ENCODE data around the gene CAND2.

CAND2 gene

DNA sequence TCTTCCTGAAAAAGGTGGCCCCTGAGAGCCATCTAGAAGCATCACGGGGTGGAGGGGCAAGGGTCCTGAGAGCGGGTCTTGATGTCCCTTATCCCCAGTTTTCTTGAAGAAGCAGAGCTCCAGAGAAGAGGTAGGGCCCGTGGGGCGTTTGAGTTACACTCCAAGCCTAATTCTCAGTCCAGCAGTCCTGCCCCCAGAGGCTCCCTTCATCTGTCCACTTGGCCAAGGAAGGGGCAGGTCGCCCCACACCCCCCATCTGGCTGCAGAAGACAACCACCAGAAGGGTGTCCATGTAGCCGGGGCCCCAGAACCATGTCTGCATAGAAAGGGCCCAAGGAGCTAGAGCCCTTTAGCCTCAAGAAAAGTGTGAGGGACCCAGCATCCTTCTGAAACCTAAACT is 70.4 kb downstream of the CAND2 start:
- POLR2A ChIA-PET: no interaction called here
- DNase-seq (ENCODE audit: extremely low spot score): no peak
- CTCF ChIA-PET: interaction anchor here (1.1 to 5.6 kb wide), 9 partner anchors 9 to 80 kb away, joined by 4 to 35 read pairs (median 12); partner anchors contain the start of gene RPL32
- TF ChIP-seq, protein P1, sequence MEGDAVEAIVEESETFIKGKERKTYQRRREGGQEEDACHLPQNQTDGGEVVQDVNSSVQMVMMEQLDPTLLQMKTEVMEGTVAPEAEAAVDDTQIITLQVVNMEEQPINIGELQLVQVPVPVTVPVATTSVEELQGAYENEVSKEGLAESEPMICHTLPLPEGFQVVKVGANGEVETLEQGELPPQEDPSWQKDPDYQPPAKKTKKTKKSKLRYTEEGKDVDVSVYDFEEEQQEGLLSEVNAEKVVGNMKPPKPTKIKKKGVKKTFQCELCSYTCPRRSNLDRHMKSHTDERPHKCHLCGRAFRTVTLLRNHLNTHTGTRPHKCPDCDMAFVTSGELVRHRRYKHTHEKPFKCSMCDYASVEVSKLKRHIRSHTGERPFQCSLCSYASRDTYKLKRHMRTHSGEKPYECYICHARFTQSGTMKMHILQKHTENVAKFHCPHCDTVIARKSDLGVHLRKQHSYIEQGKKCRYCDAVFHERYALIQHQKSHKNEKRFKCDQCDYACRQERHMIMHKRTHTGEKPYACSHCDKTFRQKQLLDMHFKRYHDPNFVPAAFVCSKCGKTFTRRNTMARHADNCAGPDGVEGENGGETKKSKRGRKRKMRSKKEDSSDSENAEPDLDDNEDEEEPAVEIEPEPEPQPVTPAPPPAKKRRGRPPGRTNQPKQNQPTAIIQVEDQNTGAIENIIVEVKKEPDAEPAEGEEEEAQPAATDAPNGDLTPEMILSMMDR (IDR thresholded peaks at IDR 0.05; ENCODE audit: control extremely low read depth, extremely low read depth, low read depth, missing control alignments): no peak

DNA sequence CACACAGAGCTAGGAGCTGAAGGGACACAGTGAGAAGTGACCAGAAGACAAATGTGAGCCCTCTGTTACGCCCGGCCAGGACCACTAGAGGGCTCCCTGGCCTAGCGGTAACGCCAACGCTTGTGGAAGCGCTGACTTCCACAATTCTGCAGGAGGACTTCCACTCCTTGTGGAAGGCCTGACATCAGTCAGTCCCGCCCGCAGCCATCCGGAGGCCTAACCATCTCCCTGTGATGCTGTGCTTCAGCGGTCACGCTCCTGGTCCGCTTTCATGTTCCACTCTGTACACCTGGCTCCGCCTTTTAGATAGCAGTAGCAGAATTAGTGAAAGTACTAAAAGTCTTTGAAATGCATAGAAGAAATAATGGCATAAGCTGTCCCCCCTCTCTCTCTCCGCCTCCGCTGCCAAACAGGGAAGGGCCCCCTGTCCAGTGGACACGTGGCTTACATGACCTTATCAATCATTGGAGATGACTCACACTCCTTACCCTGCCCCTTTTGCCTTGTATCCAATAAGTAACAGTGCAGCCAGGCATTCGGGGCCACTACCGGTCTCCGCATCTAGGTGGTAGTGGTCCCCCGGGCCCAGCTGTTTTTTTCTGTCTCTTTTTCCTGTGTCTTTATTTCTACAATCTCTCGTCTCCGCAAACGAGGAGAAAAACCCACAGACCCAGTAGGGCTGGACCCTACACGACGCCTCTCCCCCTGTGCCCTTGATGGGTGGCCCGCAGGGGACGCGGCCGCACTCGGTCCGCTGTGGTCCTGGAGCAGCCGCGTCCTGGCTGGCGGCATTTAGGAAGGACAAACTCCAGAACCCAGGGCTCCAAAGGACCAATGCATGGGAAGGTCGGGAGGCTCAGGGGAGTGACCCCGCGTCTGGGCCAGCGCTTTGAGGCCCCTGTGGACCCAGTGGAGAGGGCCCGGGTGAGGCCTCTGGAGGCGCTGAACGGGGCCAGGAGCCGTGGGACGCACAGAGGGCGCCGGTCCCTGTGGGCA is 71.9 kb downstream of the CAND2 start:
- peak; percentile 79 for DNase-seq (ENCODE audit: extremely low spot score)
- TF ChIP-seq, protein P1 (IDR thresholded peaks at IDR 0.05; ENCODE audit: control extremely low read depth, extremely low read depth, low read depth, missing control alignments): peak; percentile 95
- CTCF ChIA-PET: interaction anchor here (0.7 to 5.6 kb wide), 21 partner anchors 9 to 130 kb away, joined by 3 to 35 read pairs (median 4); partner anchors contain the start of gene RPL32
- POLR2A ChIA-PET: interaction anchor here (0.6 kb wide), 1 partner anchor 515 kb away, joined by 7 read pairs; no protein-coding TSS in a partner anchor

DNA sequence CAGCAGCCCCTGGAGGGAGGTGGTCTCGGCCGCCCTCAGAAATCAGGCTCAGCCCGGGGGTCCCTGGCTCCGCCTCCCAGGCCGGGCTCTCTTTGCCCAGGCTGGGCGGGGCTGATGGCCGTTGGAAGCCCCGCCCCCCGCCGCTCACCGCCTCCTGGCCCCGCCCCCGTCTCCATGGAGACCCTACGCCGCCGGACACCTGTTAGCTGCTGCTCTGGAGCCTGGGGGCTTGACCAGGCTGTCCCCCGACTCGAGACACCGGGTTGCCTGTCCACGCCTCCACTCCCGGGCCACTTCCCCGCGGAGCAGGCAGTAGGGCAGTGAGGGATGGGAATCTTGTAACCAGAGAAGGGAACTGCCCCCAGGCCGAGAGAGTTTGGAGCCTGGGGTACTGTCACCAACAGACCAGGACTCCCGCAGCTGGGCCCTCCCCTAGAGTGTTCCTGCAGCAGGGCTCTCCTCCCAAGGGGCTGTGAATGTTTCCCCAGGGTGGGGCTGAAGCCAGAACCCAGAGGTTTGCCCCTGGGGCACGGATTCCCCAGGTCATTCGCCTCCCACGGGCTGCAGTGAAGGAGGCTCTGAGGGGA is 72.6 kb downstream of the CAND2 start:
- CTCF ChIA-PET: interaction anchor here (1.3 to 5.6 kb wide), 6 partner anchors 8 to 34 kb away, joined by 3 to 35 read pairs (median 18); partner anchors contain the start of gene RPL32
- POLR2A ChIA-PET: interaction anchor here (0.6 to 0.7 kb wide), 2 partner anchors 22 to 1218 kb away, joined by 3 to 4 read pairs; no protein-coding TSS in a partner anchor
- TF ChIP-seq, protein P1 (IDR thresholded peaks at IDR 0.05; ENCODE audit: control extremely low read depth, extremely low read depth, low read depth, missing control alignments): no peak
- DNase-seq (ENCODE audit: extremely low spot score): peak; percentile 81

DNA sequence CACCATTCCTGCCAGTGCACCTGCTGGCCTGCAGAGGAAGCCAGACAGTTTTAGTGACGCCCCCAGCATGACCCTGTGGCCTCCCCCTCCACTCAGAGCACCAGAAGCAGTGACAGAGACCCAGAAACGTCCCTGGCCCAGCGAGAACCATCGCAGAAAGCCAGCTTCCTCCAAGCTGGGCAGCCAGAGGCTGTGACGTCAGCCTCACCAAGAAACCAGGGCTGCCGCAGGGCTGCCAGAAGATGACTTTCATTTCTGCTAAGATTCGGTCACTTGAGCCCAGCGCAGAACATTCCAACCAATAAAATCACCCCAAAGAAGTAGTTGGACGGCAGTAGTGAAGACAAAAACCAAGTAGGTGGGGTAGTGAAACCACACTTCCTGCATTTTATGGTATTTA is 74.5 kb downstream of the CAND2 start:
- DNase-seq (ENCODE audit: extremely low spot score): peak; percentile 67
- CTCF ChIA-PET: interaction anchor here (4.3 to 5.6 kb wide), 3 partner anchors 14 to 29 kb away, joined by 22 to 35 read pairs (median 31); partner anchors contain the start of gene RPL32
- POLR2A ChIA-PET: no interaction called here
- TF ChIP-seq, protein P1 (IDR thresholded peaks at IDR 0.05; ENCODE audit: control extremely low read depth, extremely low read depth, low read depth, missing control alignments): no peak

DNA sequence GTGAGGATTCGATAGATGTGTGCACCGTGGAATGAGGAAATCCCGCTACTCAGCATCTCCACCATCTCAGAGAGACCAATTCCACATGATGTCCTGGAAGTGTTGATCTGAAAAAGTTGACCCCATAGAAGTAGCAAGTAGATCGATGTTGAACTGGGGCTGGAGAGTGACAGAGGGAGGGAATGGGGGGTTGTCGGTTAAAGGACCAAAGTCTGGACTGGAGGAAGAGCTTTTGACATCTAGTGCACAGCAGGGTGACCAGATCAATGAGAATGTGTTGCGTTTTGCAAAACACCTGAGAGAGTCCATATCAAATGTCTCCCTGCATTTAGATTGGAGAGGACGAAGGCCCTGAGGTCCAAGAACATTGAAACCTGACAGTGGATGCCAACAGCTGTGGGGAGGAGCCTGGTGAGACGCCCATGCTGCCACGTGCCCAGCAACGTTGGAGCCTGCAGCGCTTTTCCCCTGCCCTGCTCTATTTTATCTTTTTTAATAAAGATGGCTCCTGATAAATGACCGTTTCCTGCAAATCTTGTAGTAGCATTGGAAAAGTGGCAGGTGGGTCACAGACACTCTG is 75.0 kb downstream of the CAND2 start:
- CTCF ChIA-PET: interaction anchor here (4.3 to 5.6 kb wide), 3 partner anchors 14 to 30 kb away, joined by 22 to 35 read pairs (median 31); partner anchors contain the start of gene RPL32
- POLR2A ChIA-PET: no interaction called here
- no peak for DNase-seq (ENCODE audit: extremely low spot score)
- TF ChIP-seq, protein P1 (IDR thresholded peaks at IDR 0.05; ENCODE audit: control extremely low read depth, extremely low read depth, low read depth, missing control alignments): no peak
